Posterior cingulate gyrus (tissue), 11 donors: ENCODE data around the gene POTEM.
"Not testable (repeated sequence)": the region's sequence is repeated elsewhere in the genome, so short reads cannot be mapped to it uniquely, and the experiment has no call there.

Experiments used
- DNase-seq, 10 donors: peaks; one replicate each; pipeline versions ENCODE4 v3.0.0 to v3.0.0-alpha.2; 2020 to 2021; ENCODE audit warnings: mixed read lengths in 3 of 10
- intact Hi-C: fragments of 100-400 bp; cut with DNase I; formaldehyde crosslinking; loops from one replicate; pipeline ENCODE4 v1.15.1; 2023

The POTEM gene

GRCh38 chr14:19027895-19028294, 60.7 kb downstream of the POTEM start:
- intact Hi-C loops = not testable (repeated sequence)
- DNase-seq = peak in 1 of 10 donors; percentile 59

- intact Hi-C loops, DNase-seq: not testable (repeated sequence)
Measured at GRCh38 chr14:19036811-19037382, 69.7 kb downstream of the POTEM start.

GRCh38 chr14:19038060-19038664, 70.9 kb downstream of the POTEM start:
- DNase-seq = peak in 1 of 10 donors; percentile 83
- intact Hi-C loops = not testable (repeated sequence)

DNA sequence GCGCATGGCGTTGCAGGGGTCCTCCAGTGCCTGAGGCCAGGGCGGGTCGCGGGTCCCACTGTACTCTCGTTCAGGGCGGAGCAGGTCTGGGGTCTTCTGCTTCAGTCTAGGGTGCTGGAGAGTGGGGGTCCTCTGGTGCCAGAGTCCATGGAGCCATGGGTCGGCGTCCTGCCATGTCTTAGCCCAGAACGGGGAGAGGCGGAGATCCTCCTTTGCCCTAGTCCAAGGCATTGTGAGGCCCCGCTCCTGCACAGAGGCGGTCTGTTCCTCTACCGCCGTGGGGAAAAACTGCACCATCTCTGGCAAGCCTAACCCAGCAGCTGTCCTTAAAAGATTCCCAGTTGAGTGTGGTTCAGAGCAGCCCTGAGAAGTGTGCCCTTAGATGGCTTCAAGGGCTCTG, 71.6 kb downstream of the POTEM start:
- intact Hi-C loops, DNase-seq: not testable (repeated sequence)

DNA sequence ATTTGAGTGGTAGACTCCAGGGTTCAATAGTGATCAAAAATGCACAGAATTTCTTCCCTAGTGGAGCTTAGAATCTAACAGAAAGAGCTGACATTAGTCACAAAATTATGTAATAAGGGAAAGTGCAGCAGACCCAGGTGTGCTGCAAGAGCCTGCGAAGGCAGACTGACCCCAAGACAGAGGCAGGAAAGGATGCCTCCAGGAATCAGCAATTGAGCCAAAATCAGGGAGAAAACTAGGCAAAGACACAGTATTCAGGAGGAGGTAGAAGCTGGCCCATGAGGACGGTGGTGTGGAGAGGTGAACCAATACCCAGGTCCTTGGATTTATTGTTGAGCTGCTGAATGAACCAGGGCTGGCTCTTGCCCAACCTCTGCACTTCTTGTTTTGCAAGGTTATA, 76.2 kb downstream of the POTEM start:
- intact Hi-C loops, DNase-seq: not testable (repeated sequence)
